GM15510 (cell line): ENCODE data around the gene TENM3.

Experiments used
- POLR2A ChIP-seq: IDR thresholded peaks from 3 replicates; pipeline ENCODE4 v1.6.1; 2011; ENCODE audit warnings: borderline replicate concordance; ENCODE audit not compliant: insufficient read length; ENCODE audit errors: extremely low read depth

The TENM3 gene

GRCh38 chr4:182240161-182241130 lies 2.8 kb upstream of the TENM3 start:
- TF ChIP-seq POLR2A, result no peak

GRCh38 chr4:182242787-182243186 lies 415 bp upstream of the TENM3 start:
- TF ChIP-seq POLR2A, result no peak

DNA sequence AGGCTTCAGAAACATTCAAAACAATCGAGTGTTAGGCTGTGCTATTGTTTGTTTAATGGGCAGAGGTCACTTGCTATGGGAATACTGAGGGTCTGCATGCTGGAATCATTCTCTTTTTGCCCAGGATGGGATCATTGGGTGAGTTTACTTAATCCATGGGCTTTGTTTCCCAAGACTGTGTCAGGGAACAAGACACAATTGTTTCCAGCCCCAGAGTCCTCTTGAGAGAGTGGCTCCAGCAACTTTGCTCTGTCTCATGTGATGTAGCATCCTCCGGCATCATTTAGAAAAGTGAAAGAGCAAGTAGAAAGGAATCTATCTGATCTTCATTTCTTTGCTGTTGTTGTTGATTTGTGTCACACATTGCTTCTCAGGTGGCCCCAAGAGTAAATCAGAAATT lies 1.8 kb downstream of the TENM3 start:
- TF ChIP-seq POLR2A, result no peak

GRCh38 chr4:182245541-182246215 lies 2.5 kb downstream of the TENM3 start:
- TF ChIP-seq POLR2A, result no peak

DNA sequence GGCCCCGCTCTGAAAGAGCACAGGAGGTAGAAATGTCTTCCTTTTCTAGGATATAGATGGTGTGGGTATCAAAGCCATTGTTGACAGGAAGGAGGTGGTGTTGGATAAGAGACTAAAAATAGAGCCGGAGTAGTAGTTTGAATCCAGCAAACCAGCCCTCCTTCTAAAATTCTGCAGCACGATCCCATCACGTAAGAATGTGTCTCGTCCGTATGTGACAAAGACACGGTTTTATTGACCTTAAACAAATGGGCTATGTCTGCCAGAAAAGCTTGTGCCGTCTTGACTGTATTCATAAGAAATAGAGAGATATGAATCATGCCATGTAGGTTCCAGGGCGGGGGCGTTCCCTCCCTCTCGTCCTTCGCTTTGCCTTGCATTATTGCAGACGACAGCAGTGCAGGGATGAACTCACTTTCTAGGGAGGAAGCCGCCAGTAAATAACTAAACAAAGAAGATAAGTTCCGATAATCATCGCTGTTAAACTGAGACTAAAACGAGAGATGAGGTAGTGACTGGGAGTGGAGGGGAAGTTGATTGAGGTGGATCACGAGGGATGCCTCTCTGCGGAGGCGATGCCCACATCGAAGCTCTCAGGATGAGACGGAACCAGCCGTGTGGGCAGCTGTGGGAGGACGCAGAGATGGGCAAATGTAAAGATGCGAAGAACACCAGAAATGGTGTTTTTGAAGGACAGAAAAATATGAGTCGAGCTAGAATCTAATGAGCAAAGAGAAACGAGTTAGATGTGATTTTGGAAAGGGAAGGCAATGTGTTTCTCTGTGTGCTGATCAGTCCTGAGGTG lies 3.4 kb downstream of the TENM3 start:
- TF ChIP-seq POLR2A, result no peak

- TF ChIP-seq POLR2A, result no peak
These were observed 5.1 kb downstream of the TENM3 start for GRCh38 chr4:182248295-182248694.

DNA sequence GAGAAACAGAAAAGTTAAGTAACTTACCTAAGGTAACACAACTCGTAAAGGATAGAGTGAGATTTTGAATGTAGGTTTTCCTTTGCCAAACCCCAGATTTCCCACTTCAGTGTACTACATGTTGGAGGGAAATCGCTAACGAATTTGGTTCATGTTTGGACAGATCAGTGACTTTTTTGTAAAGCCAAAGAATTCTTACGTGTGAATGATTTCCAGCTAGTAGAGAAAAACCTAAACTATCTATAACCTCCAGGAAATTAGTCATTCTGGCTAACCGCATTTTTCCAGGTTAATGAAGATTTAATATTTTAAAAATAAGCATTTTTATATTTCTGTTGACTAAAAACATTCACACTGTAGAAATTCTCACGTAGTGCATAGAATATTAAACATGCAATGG lies 7.2 kb downstream of the TENM3 start:
- TF ChIP-seq POLR2A, result no peak

DNA sequence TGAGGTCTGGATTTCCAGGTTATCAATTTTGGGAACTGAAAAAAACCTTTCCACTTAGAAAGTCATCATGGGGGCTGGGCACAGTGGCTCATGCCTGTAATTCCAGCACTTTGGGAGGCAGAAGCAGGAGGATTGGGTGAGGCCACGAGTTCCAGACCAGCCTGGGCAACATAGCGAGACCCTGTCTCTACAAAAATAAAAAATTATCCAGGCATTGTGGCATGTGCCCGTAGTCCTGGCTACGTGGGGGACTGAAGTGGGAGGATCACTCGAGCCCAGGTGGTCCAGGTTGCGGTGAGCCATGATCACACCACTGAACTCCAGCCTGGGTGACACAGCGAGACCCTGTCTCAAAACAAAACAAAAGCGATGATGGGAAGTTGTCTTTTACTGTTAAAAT lies 7.9 kb downstream of the TENM3 start:
- TF ChIP-seq POLR2A, result no peak

GRCh38 chr4:182252220-182252619 lies 9.0 kb downstream of the TENM3 start:
- no peak for TF ChIP-seq POLR2A

DNA sequence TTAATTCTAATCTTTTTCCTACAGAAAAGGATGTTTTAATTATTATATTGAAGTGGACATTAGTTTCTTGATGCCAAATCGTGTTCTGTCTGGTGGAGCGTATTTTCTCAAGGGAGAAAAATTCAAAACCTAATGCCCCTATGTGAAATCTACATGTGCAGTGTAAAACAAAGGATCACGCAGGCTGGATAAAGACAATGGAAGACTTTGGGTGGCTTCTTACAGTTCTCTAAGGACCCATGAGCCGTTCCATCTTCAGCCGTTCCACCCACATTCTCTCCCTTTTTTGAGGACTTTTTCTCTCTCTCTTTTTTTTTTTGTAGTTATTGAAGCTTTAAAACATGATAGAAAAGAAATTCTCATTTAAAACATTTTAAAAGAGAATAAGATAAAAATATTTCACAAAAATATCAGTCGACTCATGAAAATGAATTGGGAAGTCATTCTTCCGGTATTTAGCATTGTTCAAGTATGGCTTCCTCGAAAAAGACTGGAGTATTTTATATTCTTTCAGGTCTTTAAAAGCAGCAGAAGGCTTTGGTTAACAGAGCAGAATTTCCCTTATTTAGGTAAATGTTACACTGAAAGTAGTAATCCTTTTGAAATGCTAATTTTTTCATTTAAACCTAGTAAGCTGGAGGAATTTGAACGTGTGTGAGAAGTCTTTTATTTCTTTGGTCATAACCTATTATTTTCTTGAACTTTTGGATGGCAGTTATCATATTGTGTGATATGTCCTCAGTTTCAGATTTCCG lies 11.0 kb downstream of the TENM3 start:
- TF ChIP-seq POLR2A, result no peak

DNA sequence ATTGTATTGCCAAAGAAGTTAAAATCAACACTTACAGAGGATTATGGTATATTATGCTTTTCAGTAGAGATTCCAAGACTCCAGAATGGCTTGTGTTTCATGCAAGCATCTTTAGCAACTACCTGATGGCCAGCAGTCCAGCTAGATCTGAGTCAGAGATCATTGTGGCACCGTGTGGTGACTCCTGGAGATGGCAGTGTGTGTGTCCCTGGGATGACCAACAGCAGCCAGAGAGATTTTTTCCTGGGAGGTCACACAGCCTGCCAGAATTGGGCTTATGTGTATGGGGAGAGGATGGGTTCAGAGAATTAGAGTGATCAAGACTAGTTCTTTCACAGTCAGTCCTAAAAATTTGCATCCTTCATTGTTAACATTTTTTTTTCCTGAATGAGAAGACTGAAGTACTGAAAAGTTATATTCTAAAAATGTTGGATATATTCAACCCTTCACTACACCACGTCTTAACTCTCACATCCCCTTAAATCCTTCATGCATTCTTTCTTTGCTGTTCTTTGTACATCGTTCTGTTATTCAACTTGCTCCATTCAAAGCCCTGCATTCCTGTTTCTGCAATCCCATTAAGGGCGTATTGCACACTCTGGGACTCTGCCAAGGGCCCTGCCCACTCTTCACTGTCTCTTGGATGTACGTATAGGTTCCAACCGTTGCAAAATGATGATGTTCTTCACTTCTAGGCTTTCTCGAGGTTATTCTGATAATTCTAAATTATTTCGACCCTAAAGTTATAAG lies 12.4 kb downstream of the TENM3 start:
- no peak for TF ChIP-seq POLR2A

DNA sequence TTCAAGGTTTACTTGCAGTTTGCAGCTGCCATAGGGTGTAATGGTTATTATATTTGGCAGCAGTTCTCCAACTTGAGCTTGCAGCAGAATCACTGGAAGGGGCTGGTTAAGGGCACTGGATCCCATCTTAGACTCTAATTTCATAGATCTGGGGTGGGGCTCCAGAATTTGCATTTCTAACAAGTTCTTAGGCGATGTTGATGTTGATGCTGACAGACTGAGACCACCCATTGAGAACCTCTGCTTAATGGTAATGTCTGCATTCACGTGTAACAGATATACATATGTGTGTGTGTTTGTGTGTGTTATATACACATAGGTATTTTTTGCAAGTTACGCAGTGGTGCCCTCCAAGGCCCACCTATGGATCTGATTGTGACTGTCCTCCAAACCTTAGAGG lies 13.8 kb downstream of the TENM3 start:
- TF ChIP-seq POLR2A, result no peak

- no peak for TF ChIP-seq POLR2A
These were observed 14.3 kb downstream of the TENM3 start for GRCh38 chr4:182257503-182257902.
